ENCODE data around the gene ANKRD50.

Gene ANKRD50

GRCh38 chr4:124717101-124717500, 4.6 kb upstream of the ANKRD50 start:
- Mint-ChIP-seq H3K36me3 (ENCODE audit: low read depth) (no peaks in the 10 kb centered on the region), H3K9me3 (no peaks in the 10 kb centered on the region), H3K27ac (no peak overlapping the region), H3K27me3 (peaks cover 3% of the 10 kb centered on the region), H3K4me3 (no peak overlapping the region), H3K4me1 (ENCODE audit: low read depth) (peaks cover 7% of the 10 kb centered on the region)

GRCh38 chr4:124713185-124713592, 657 bp upstream of the ANKRD50 start:
- H3K9me3 Mint-ChIP-seq: no peaks in the 10 kb centered on the region
- H3K36me3 Mint-ChIP-seq (ENCODE audit: low read depth): no peaks in the 10 kb centered on the region
- peak overlapping the region; percentile 79 for H3K4me3 Mint-ChIP-seq
- H3K4me1 Mint-ChIP-seq (ENCODE audit: low read depth): peaks cover 7% of the 10 kb centered on the region
- peak overlapping the region; percentile 63 for H3K27ac Mint-ChIP-seq
- H3K27me3 Mint-ChIP-seq: peaks cover 3% of the 10 kb centered on the region

- peaks cover 3% of the 10 kb centered on the region for H3K27me3 Mint-ChIP-seq
- H3K36me3 Mint-ChIP-seq (ENCODE audit: low read depth): no peaks in the 10 kb centered on the region
- no peak overlapping the region for H3K27ac Mint-ChIP-seq
- peaks cover 7% of the 10 kb centered on the region for H3K4me1 Mint-ChIP-seq (ENCODE audit: low read depth)
- no peaks in the 10 kb centered on the region for H3K9me3 Mint-ChIP-seq
- H3K4me3 Mint-ChIP-seq: no peak overlapping the region
Observed at GRCh38 chr4:124711471-124712371, 811 bp downstream of the ANKRD50 start.

- peaks cover 7% of the 10 kb centered on the region for H3K4me1 Mint-ChIP-seq (ENCODE audit: low read depth)
- peaks cover 3% of the 10 kb centered on the region for H3K27me3 Mint-ChIP-seq
- no peak overlapping the region for H3K4me3 Mint-ChIP-seq
- H3K27ac Mint-ChIP-seq: no peak overlapping the region
- H3K36me3 Mint-ChIP-seq (ENCODE audit: low read depth): no peaks in the 10 kb centered on the region
- H3K9me3 Mint-ChIP-seq: no peaks in the 10 kb centered on the region
Observed at GRCh38 chr4:124710911-124711310, 1.6 kb downstream of the ANKRD50 start.

DNA sequence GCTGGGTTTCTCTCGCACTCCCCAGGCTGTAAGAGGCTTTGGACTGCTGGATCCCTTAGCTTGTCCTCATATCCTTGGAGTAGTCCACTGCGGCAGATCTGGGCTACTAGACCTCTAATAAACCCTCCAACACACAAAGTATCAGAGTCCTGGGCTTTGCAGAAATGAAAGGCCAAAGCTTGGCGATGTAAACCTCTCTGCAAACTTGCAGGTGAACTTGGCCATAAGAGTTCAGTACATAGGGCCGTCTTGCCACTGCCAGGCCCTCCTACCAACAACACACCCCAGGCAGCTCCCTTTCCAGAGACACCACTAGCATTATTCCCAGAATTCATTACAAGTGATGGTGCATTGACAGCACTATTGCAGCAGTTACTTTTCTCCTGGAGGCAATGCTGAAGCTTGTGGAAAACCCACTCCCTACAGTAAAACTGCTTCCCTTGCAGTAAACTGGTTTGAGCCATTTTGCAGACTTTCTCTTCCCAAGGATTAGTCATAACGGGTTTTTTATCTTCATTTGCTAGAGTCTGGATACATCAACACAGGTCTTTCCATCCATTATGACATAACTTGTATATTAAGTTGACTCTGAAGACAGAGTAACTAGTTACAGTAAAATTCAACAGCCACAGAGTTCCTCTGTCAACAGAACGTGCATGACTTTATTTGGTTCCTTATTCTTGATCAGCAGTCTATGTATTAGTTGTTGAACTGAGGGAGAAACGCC, 2.4 kb downstream of the ANKRD50 start:
- peaks cover 7% of the 10 kb centered on the region for H3K4me1 Mint-ChIP-seq (ENCODE audit: low read depth)
- no peak overlapping the region for H3K4me3 Mint-ChIP-seq
- no peaks in the 10 kb centered on the region for H3K9me3 Mint-ChIP-seq
- H3K36me3 Mint-ChIP-seq (ENCODE audit: low read depth): no peaks in the 10 kb centered on the region
- no peak overlapping the region for H3K27ac Mint-ChIP-seq
- H3K27me3 Mint-ChIP-seq: peaks cover 3% of the 10 kb centered on the region

DNA sequence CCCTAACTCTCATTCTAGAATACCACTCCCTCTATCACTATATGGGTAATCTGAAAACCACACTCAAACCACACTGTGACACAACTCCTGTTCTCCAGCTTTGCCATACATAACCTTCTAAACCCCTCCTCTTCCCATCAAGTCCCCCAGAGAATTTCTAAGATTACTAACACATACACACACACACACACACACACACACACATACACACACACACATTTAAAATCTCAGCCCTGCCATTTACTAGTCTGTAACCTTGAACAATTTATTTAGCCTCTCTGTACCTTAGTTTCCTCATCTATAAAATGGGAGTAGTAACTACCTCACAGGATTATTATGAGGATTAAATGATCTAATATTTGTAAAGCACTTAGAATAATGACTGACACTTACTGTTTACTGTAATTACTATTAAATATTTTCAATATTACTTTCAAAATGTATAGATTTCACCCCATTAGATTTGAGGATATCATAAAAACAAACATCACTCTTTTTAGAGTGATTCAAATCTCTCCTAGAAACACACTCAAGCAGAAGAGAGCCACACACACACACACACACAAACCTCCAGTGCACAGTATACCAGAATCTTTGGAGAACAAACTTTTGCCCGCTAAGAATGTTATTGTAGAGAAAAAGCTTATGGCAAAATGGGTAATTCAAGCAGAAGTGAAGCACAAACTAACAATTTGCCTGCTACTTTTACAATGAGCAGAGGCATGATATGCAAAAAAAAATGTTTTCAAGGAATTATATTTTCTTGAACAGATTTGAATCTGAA, 3.8 kb downstream of the ANKRD50 start:
- peaks cover 3% of the 10 kb centered on the region for H3K27me3 Mint-ChIP-seq
- H3K9me3 Mint-ChIP-seq: no peaks in the 10 kb centered on the region
- H3K27ac Mint-ChIP-seq: no peak overlapping the region
- peaks cover 7% of the 10 kb centered on the region for H3K4me1 Mint-ChIP-seq (ENCODE audit: low read depth)
- no peaks in the 10 kb centered on the region for H3K36me3 Mint-ChIP-seq (ENCODE audit: low read depth)
- H3K4me3 Mint-ChIP-seq: no peak overlapping the region

DNA sequence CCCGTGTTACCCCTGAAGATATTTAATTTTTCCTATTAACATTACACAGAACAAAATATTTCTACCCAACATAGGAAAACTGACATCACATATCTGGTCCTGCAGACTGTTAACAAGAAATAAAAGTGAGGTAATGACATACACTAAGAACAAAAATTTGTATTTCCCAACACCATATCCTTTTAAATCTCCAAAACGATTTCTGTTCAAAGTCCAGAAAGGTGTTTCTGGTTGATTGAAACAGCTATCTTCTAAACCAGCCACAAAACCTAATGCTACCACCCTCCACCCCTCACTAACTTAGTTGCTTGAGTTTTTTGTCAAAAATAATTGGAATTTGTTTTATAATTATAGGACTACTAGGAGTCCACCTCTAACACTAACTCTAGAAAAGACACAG, 7.1 kb downstream of the ANKRD50 start:
- Mint-ChIP-seq H3K27me3 (no peaks in the 10 kb centered on the region), H3K36me3 (ENCODE audit: low read depth) (no peaks in the 10 kb centered on the region), H3K4me1 (ENCODE audit: low read depth) (no peaks in the 10 kb centered on the region), H3K9me3 (no peaks in the 10 kb centered on the region), H3K4me3 (no peak overlapping the region), H3K27ac (no peak overlapping the region)

- Mint-ChIP-seq H3K36me3 (ENCODE audit: low read depth) (no peaks in the 10 kb centered on the region), H3K9me3 (no peaks in the 10 kb centered on the region), H3K27ac (no peak overlapping the region), H3K4me1 (ENCODE audit: low read depth) (no peaks in the 10 kb centered on the region), H3K4me3 (no peak overlapping the region), H3K27me3 (no peaks in the 10 kb centered on the region)
Observed at GRCh38 chr4:124703154-124703553, 9.4 kb downstream of the ANKRD50 start.

GRCh38 chr4:124697441-124697840, 15.1 kb downstream of the ANKRD50 start:
- H3K4me1 Mint-ChIP-seq (ENCODE audit: low read depth): no peaks in the 10 kb centered on the region
- peaks cover 4% of the 10 kb centered on the region for H3K9me3 Mint-ChIP-seq
- no peaks in the 10 kb centered on the region for H3K27me3 Mint-ChIP-seq
- no peaks in the 10 kb centered on the region for H3K36me3 Mint-ChIP-seq (ENCODE audit: low read depth)
- no peak overlapping the region for H3K4me3 Mint-ChIP-seq
- no peak overlapping the region for H3K27ac Mint-ChIP-seq

DNA sequence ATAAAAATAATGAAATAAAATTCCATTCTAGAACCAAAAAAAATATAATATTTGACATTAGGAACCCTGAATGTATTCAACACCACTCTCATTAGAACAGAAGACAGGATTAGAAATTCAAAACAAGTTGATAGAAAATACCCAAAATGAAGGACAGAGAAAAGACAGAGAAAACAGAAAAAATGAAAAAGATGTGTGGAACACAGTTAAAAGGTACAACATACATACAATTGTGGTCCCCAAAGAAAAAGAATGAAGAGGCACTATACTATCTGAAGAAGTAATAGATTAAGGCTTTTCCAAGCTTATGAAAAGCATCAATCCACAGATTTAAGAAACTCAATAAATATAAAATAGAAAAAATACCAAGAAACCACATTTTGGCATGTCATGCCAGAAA, 16.4 kb downstream of the ANKRD50 start:
- H3K36me3 Mint-ChIP-seq (ENCODE audit: low read depth): no peaks in the 10 kb centered on the region
- no peak overlapping the region for H3K27ac Mint-ChIP-seq
- no peak overlapping the region for H3K4me3 Mint-ChIP-seq
- H3K9me3 Mint-ChIP-seq: peaks cover 4% of the 10 kb centered on the region
- no peaks in the 10 kb centered on the region for H3K4me1 Mint-ChIP-seq (ENCODE audit: low read depth)
- no peaks in the 10 kb centered on the region for H3K27me3 Mint-ChIP-seq

DNA sequence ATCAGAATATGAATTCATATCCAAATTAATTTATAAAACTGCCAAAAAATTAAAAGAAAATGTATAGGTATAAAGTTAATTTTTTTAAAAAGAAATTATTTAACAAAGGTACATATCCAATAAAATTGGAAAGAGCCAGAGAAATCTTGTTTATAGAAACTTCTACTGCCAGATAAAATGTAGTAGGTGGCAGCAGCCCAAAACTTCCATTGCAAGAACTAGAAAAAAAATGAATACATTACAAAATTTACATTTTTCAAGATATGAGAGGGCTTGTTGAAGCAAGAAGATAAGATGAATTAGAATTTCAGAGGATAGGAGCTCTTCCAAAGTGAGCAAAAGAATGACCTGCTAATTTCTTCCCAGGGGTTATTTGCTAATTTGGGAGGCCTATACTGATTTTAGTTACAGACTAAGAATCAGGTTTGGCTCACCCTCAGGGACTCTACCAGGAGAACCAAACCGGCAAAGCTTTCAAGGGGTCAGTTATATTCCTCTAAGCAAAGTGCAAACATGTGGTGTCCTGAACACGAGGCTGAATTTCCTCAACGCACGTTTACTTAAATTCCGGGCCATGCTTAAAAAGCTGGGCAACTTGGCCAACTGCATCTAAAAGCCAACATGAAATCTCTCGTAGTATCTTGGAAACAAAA, 17.5 kb downstream of the ANKRD50 start:
- Mint-ChIP-seq H3K36me3 (ENCODE audit: low read depth) (no peaks in the 10 kb centered on the region), H3K4me3 (no peak overlapping the region), H3K9me3 (peaks cover 4% of the 10 kb centered on the region), H3K4me1 (ENCODE audit: low read depth) (no peaks in the 10 kb centered on the region), H3K27ac (no peak overlapping the region), H3K27me3 (no peaks in the 10 kb centered on the region)

DNA sequence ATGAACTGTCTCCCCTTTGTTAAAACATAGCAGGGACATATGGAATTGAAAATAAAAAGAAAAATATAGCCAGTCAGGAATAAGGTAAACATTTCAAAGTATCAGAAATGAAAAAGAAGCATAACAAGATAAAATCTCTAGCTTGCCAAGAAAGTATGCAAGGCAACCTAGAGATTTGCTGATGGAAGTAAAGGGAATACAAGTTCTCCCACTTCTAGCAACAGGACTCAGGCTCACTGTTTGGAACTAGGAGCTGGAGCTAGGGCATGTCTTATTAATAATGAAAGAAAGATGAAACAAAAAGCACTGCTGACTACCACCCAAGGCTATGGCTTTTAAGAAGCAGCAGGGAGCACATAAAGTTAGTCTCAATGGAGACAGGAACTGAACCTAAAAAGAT, 18.2 kb downstream of the ANKRD50 start:
- Mint-ChIP-seq H3K4me3 (no peak overlapping the region), H3K9me3 (peaks cover 4% of the 10 kb centered on the region), H3K4me1 (ENCODE audit: low read depth) (no peaks in the 10 kb centered on the region), H3K27ac (no peak overlapping the region), H3K36me3 (ENCODE audit: low read depth) (no peaks in the 10 kb centered on the region), H3K27me3 (no peaks in the 10 kb centered on the region)

DNA sequence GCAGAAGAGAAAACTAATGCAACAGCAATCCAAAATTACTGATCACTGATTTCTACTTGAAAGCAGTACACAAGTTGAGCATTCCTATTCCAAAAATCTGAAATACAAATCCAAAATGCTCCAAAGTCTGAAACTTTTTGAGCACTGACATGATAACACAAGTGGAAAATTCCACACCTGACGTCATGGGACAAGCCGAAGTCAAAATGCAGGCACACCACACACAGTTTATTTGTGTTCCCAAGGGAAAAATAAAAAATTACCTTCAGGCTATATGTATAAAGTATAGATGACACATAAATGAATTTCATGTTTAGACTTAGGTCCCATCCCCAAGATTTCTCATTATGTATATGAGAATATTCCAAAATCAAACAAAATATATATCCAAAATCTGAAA, 20.7 kb downstream of the ANKRD50 start:
- Mint-ChIP-seq H3K36me3 (ENCODE audit: low read depth) (no peaks in the 10 kb centered on the region), H3K4me1 (ENCODE audit: low read depth) (no peaks in the 10 kb centered on the region), H3K4me3 (no peak overlapping the region), H3K27ac (no peak overlapping the region), H3K27me3 (no peaks in the 10 kb centered on the region), H3K9me3 (peaks cover 4% of the 10 kb centered on the region)

DNA sequence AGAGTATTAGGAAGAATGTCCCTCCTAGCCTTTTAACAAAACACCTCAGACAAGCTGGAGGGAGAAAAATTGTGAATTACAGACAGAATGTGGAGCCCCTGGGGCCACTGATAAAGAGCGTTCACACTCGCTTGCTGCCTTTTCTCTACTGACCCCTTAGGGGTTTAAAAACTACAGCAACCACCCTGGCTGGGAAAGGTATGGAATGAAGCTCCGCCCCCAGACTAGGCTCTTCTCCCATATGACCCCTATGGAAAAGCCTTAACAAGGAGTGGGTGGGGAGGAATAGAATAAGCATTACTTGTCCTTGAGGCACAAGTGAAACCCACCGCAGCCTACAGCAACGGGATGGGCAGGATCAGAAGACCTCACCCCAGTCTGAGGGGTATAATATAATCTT, 26.3 kb downstream of the ANKRD50 start:
- Mint-ChIP-seq H3K36me3 (ENCODE audit: low read depth) (no peaks in the 10 kb centered on the region), H3K27ac (no peak overlapping the region), H3K4me3 (no peak overlapping the region), H3K27me3 (no peaks in the 10 kb centered on the region), H3K4me1 (ENCODE audit: low read depth) (peaks cover 7% of the 10 kb centered on the region), H3K9me3 (no peaks in the 10 kb centered on the region)

Measured in stimulated activated naive CD8-positive, alpha-beta T cell treated with anti-CD3 and anti-CD28 coated beads, Interleukin-15, Interleukin-2, amounts not matched to agents 100 ng/mL and 50 ng/mL, for 24 hours (primary cell).